NB4 (cell line): ENCODE measurements around the gene PIAS4.
A peak's percentile ranks its signal among the peaks of the same experiment; 100 is the strongest.

Source experiments
- DNase-seq: peaks from one replicate; pipeline ENCODE4 v3.0.0; 2010; ENCODE audit warnings: low read depth
- H3K4me3 ChIP-seq: one replicate; pipeline ENCODE4 v1.5.1; 2011; ENCODE audit warnings: mild to moderate bottlenecking, low read depth, low read length, moderate library complexity
- CTCF ChIP-seq: IDR thresholded peaks from one replicate; pipeline ENCODE4 v1.5.1; 2012; ENCODE audit warnings: low read depth, low read length
- MAX ChIP-seq: IDR thresholded peaks from 2 replicates; pipeline ENCODE4 v1.6.1; 2011; ENCODE audit warnings: low read depth, low read length
- MYC ChIP-seq: IDR thresholded peaks from 2 replicates; pipeline ENCODE4 v1.6.1; 2011; ENCODE audit warnings: low read depth, low read length
- POLR2A ChIP-seq: IDR thresholded peaks from 2 replicates; pipeline ENCODE4 v1.6.1; 2011; ENCODE audit warnings: mild to moderate bottlenecking; ENCODE audit not compliant: insufficient read length; ENCODE audit errors: extremely low read depth

PIAS4 gene

GRCh38 chr19:4061683-4062418 is 54.3 kb downstream of the PIAS4 start:
- TF ChIP-seq MAX, result no peak
- TF ChIP-seq MYC, result no peak
- TF ChIP-seq POLR2A, result no peak
- no peak for TF ChIP-seq CTCF
- no peak overlapping the region for H3K4me3 ChIP-seq
- DNase-seq, result no peak

- no peak for DNase-seq
- TF ChIP-seq MYC (no peak), POLR2A (no peak), MAX (no peak), CTCF (no peak)
- H3K4me3 ChIP-seq, result no peak overlapping the region
Measured at GRCh38 chr19:4062419-4063368, 55.2 kb downstream of the PIAS4 start.

GRCh38 chr19:4063369-4064148 is 56.0 kb downstream of the PIAS4 start:
- DNase-seq, result no peak
- peak overlapping the region; percentile 56 for H3K4me3 ChIP-seq
- TF ChIP-seq CTCF (no peak), MYC (no peak), POLR2A (no peak), MAX (no peak)

GRCh38 chr19:4064149-4064495 is 56.6 kb downstream of the PIAS4 start:
- TF ChIP-seq MYC (no peak), POLR2A (no peak), CTCF (no peak), MAX (no peak)
- H3K4me3 ChIP-seq, result peak overlapping the region; percentile 56
- DNase-seq, result no peak

- TF ChIP-seq MAX (peak; percentile 74), CTCF (no peak), POLR2A (no peak)
- DNase-seq, result peak; percentile 62
Measured at GRCh38 chr19:4064496-4065260, 57.1 kb downstream of the PIAS4 start.

More at GRCh38 chr19:4064496-4065260, 57.1 kb downstream of the PIAS4 start:
- peak overlapping the region; percentile 56 for H3K4me3 ChIP-seq
